ENCODE measurements around the gene JCAD.

DNA sequence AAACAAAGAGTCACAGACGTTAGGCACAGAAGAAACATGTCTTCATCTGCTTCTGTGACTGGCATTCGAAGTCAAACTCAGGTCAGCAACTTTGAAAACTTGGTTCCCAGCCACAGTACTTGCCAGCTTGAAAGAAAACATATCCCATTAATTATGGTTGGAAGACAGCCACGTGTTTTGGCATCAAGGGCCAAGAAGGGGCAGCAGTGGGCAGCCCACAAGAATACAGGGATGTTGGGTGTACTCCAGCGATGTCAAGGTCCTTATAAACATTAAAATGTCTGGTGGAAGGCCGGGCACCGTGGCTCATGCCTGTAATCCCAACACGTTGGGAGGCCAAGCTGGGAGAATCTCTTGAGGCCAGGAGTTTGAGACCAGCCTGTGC, 29.5 kb downstream of the JCAD start:
- TF ChIP-seq, protein P1, sequence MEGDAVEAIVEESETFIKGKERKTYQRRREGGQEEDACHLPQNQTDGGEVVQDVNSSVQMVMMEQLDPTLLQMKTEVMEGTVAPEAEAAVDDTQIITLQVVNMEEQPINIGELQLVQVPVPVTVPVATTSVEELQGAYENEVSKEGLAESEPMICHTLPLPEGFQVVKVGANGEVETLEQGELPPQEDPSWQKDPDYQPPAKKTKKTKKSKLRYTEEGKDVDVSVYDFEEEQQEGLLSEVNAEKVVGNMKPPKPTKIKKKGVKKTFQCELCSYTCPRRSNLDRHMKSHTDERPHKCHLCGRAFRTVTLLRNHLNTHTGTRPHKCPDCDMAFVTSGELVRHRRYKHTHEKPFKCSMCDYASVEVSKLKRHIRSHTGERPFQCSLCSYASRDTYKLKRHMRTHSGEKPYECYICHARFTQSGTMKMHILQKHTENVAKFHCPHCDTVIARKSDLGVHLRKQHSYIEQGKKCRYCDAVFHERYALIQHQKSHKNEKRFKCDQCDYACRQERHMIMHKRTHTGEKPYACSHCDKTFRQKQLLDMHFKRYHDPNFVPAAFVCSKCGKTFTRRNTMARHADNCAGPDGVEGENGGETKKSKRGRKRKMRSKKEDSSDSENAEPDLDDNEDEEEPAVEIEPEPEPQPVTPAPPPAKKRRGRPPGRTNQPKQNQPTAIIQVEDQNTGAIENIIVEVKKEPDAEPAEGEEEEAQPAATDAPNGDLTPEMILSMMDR (IDR thresholded peaks at IDR 0.05), result no peak
- TF ChIP-seq ZFX (IDR thresholded peaks at IDR 0.05; ENCODE audit: borderline replicate concordance), result no peak

All from 22Rv1 (cell line).